NCI-H774 (cell line): ENCODE data around the gene CCDC69.
A peak's percentile ranks its signal among the peaks of the same experiment; 100 is the strongest.

ENCODE experiments used
- DNase-seq: peaks from one replicate; lab custom pipeline; 2025; lab: John Stamatoyannopoulos, UW

CCDC69 gene

GRCh38 chr5:151142933-151143332 lies 81.0 kb downstream of the CCDC69 start:
- no peak for DNase-seq

DNA sequence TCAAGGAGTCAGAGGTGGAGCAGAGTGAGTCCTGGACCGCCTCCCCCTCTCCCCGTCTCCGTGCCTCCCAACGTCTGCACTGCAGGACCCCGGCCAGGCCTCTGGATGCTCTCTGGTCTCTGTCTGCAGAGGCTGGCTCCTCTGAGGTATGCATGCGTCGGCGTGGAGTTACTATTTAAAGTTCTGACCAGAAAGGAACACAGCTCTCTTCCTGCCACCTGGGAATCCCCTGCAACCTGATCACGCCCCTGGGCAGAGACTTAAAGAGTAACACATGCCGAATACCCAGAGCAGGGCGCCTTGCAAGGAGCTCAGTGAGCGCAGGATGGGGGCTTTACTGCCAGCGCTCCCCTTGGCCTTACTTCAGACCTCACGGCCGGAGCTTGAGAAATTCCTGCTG lies 82.4 kb downstream of the CCDC69 start:
- no peak for DNase-seq

GRCh38 chr5:151140686-151141459 lies 83.0 kb downstream of the CCDC69 start:
- DNase-seq, result no peak

DNA sequence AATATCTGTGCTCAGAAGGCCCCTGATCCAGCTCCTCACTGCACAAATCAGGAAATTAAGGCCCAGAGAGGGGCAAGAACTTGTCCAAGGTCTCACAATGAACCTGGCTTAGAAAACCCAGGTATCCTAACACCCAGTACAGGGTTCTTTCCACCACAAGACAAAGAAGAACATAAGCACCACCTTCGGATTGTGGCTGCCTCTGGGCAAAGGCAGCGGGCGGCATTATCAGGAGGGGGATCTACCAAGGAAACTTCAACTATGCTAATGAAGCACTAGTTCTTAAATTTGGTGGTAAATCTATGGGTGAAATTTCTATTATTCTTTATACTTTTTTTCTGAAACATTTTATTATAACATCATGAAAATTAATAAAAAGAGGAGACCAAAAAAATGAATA lies 84.2 kb downstream of the CCDC69 start:
- DNase-seq, result no peak

GRCh38 chr5:151139015-151139414 lies 84.9 kb downstream of the CCDC69 start:
- DNase-seq, result peak; percentile 40

DNA sequence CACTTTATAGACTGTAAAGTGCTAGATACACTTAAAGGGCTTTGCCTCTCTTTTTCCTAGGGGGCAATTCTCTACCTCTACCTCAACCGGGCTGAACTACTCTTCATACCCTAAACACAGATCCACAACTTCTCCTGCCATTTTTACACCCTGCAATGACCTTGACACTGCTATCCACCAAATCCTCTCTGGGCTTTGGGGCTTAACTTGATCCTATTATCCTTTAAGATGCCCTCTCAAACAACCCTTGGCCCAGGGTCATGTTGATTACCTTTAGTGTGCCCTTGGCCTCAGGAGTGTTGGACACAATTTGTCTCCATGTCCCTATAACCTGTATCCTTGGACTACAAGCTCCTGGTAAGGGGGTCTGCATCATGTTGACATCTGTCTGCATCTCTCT lies 85.8 kb downstream of the CCDC69 start:
- no peak for DNase-seq

- DNase-seq, result no peak
Observed at GRCh38 chr5:151137067-151137825, 86.6 kb downstream of the CCDC69 start.

DNA sequence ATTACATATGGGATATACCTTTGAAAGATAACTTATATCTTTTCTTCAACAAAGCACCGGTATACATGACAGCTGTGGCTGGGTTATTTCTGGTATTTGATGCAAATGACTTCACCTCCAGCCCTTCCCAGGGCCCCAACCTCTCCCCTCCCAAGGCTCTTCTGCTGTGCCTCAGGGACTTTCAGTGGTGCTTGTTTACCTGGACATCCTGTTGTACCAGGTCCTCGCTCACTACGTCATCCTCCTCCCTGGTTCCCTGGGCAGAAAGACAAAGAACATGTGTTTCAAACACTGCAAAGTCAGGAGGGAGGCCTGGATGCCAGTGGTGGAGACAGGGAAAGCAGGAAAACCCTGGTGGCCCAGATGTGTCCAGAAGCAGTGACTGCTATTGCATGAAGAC lies 89.7 kb downstream of the CCDC69 start:
- DNase-seq, result no peak

DNA sequence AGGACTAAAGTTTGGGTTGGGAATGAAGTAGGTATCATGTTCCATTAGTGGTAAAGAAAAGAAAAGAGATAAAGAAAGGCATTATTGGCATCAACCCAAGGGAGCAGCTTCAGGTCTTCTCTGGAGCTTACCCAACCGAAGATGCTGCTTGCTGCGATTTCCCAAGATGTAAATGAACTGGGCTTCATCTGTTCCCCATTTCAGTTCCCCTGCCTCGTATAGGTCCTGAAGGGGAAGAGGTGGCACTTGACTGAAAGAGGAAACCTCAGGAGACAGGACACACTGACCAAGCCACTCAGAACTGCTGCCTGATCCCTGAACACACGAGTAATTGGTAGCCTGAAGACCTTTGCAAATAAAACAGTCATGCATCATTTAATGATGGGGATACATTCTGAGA lies 90.9 kb downstream of the CCDC69 start:
- peak; percentile 5 for DNase-seq
